Activated T-cell treated with anti-CD3 and anti-CD28 coated beads, Interleukin-2, amount 50 U/mL, for 24 hours (primary cell): ENCODE measurements around the gene TNFRSF18.

Experiments
- DNase-seq: peaks from one replicate; pipeline ENCODE4 v3.0.0-alpha.2; 2020
- H3K27ac Mint-ChIP-seq: 2 replicates; pipeline ENCODE4 v1.8.0; 2020; ENCODE audit warnings: mild to moderate bottlenecking, mixed read lengths
- H3K27me3 Mint-ChIP-seq: 2 replicates; pipeline ENCODE4 v1.8.0; 2020; ENCODE audit warnings: mixed read lengths
- H3K36me3 Mint-ChIP-seq: 2 replicates; pipeline ENCODE4 v1.8.0; 2020; ENCODE audit warnings: low read depth, mixed read lengths
- H3K4me1 Mint-ChIP-seq: 2 replicates; pipeline ENCODE4 v1.8.0; 2020; ENCODE audit warnings: low read depth, mixed read lengths
- H3K4me3 Mint-ChIP-seq: 2 replicates; pipeline ENCODE4 v1.8.0; 2020; ENCODE audit warnings: mild to moderate bottlenecking, moderate library complexity, mixed read lengths
- H3K9me3 Mint-ChIP-seq: 2 replicates; pipeline ENCODE4 v1.8.0; 2020; ENCODE audit warnings: mixed read lengths

TNFRSF18 gene

GRCh38 chr1:1236176-1236763 is 29.9 kb upstream of the TNFRSF18 start:
- Mint-ChIP-seq H3K9me3 (no peaks in the 10 kb centered on the region), H3K27me3 (no peaks in the 10 kb centered on the region), H3K4me1 (peaks cover 16% of the 10 kb centered on the region), H3K4me3 (no peak overlapping the region), H3K27ac (no peak overlapping the region), H3K36me3 (peaks cover 22% of the 10 kb centered on the region)
- DNase-seq: no peak

- H3K27me3 Mint-ChIP-seq: no peaks in the 10 kb centered on the region
- no peak for DNase-seq
- no peaks in the 10 kb centered on the region for H3K9me3 Mint-ChIP-seq
- H3K4me3 Mint-ChIP-seq: no peak overlapping the region
- peaks cover 25% of the 10 kb centered on the region for H3K4me1 Mint-ChIP-seq
- peak overlapping the region; percentile 47 for H3K27ac Mint-ChIP-seq
- peaks cover 32% of the 10 kb centered on the region for H3K36me3 Mint-ChIP-seq
These were observed 28.8 kb upstream of the TNFRSF18 start for GRCh38 chr1:1235016-1235744.

GRCh38 chr1:1234180-1234808 is 27.9 kb upstream of the TNFRSF18 start:
- no peaks in the 10 kb centered on the region for H3K9me3 Mint-ChIP-seq
- DNase-seq: no peak
- H3K36me3 Mint-ChIP-seq: peaks cover 41% of the 10 kb centered on the region
- H3K27ac Mint-ChIP-seq: peak overlapping the region; percentile 91
- peak overlapping the region; percentile 73 for H3K4me3 Mint-ChIP-seq
- H3K4me1 Mint-ChIP-seq: peaks cover 33% of the 10 kb centered on the region
- H3K27me3 Mint-ChIP-seq: no peaks in the 10 kb centered on the region

GRCh38 chr1:1233567-1233892 is 27.1 kb upstream of the TNFRSF18 start:
- no peaks in the 10 kb centered on the region for H3K9me3 Mint-ChIP-seq
- H3K27ac Mint-ChIP-seq: peak overlapping the region; percentile 91
- peak overlapping the region; percentile 73 for H3K4me3 Mint-ChIP-seq
- DNase-seq: no peak
- peaks cover 37% of the 10 kb centered on the region for H3K4me1 Mint-ChIP-seq
- H3K36me3 Mint-ChIP-seq: peaks cover 48% of the 10 kb centered on the region
- H3K27me3 Mint-ChIP-seq: no peaks in the 10 kb centered on the region

GRCh38 chr1:1232796-1233566 is 26.6 kb upstream of the TNFRSF18 start:
- DNase-seq: no peak
- peak overlapping the region; percentile 74 for H3K4me3 Mint-ChIP-seq
- peak overlapping the region; percentile 91 for H3K27ac Mint-ChIP-seq
- peaks cover 53% of the 10 kb centered on the region for H3K36me3 Mint-ChIP-seq
- H3K27me3 Mint-ChIP-seq: no peaks in the 10 kb centered on the region
- peaks cover 39% of the 10 kb centered on the region for H3K4me1 Mint-ChIP-seq
- no peaks in the 10 kb centered on the region for H3K9me3 Mint-ChIP-seq

GRCh38 chr1:1232208-1232795 is 25.9 kb upstream of the TNFRSF18 start, which contains the start of gene B3GALT6:
Gene B3GALT6 (plus strand): TSS chr1:1232237. CDS start chr1:1232279, 42 bp downstream.
- no peaks in the 10 kb centered on the region for H3K27me3 Mint-ChIP-seq
- H3K27ac Mint-ChIP-seq: peak within 1 kb of the TSS; percentile 94
- peaks cover 39% of the 10 kb centered on the region for H3K4me1 Mint-ChIP-seq
- H3K36me3 Mint-ChIP-seq: peaks cover 58% of the 10 kb centered on the region
- peak within 1 kb of the TSS; percentile 94 for H3K4me3 Mint-ChIP-seq
- no peaks in the 10 kb centered on the region for H3K9me3 Mint-ChIP-seq
- no peak for DNase-seq

GRCh38 chr1:1231400-1232207 is 25.2 kb upstream of the TNFRSF18 start, which contains the start of gene SDF4:
Gene SDF4 (minus strand): TSS chr1:1232001. CDS start chr1:1228772, 3,229 bp downstream.
- peak; percentile 95 for DNase-seq
- Mint-ChIP-seq H3K36me3 (peaks cover 62% of the 10 kb centered on the region), H3K27ac (peak within 1 kb of the TSS; percentile 94), H3K4me1 (peaks cover 39% of the 10 kb centered on the region), H3K27me3 (no peaks in the 10 kb centered on the region), H3K4me3 (peak within 1 kb of the TSS; percentile 94), H3K9me3 (no peaks in the 10 kb centered on the region)

- Mint-ChIP-seq H3K9me3 (no peaks in the 10 kb centered on the region), H3K4me1 (peaks cover 40% of the 10 kb centered on the region), H3K4me3 (peak overlapping the region; percentile 94), H3K36me3 (peaks cover 70% of the 10 kb centered on the region), H3K27me3 (no peaks in the 10 kb centered on the region), H3K27ac (peak overlapping the region; percentile 94)
- DNase-seq: no peak
These were observed 24.4 kb upstream of the TNFRSF18 start for GRCh38 chr1:1230656-1231399.

GRCh38 chr1:1229770-1230169 is 23.4 kb upstream of the TNFRSF18 start:
- H3K4me3 Mint-ChIP-seq: peak overlapping the region; percentile 94
- no peak for DNase-seq
- H3K4me1 Mint-ChIP-seq: peaks cover 45% of the 10 kb centered on the region
- peaks cover 74% of the 10 kb centered on the region for H3K36me3 Mint-ChIP-seq
- peak overlapping the region; percentile 94 for H3K27ac Mint-ChIP-seq
- H3K9me3 Mint-ChIP-seq: no peaks in the 10 kb centered on the region
- no peaks in the 10 kb centered on the region for H3K27me3 Mint-ChIP-seq

- no peak overlapping the region for H3K4me3 Mint-ChIP-seq
- no peaks in the 10 kb centered on the region for H3K9me3 Mint-ChIP-seq
- H3K27ac Mint-ChIP-seq: peak overlapping the region; percentile 40
- no peak for DNase-seq
- H3K4me1 Mint-ChIP-seq: peaks cover 36% of the 10 kb centered on the region
- H3K36me3 Mint-ChIP-seq: peaks cover 73% of the 10 kb centered on the region
- no peaks in the 10 kb centered on the region for H3K27me3 Mint-ChIP-seq
These were observed 22.4 kb upstream of the TNFRSF18 start for GRCh38 chr1:1228596-1229321.

- Mint-ChIP-seq H3K9me3 (no peaks in the 10 kb centered on the region), H3K27ac (peak overlapping the region; percentile 40), H3K4me3 (no peak overlapping the region), H3K4me1 (peaks cover 32% of the 10 kb centered on the region), H3K27me3 (no peaks in the 10 kb centered on the region), H3K36me3 (peaks cover 74% of the 10 kb centered on the region)
- no peak for DNase-seq
These were observed 21.8 kb upstream of the TNFRSF18 start for GRCh38 chr1:1228187-1228586.

- DNase-seq: no peak
- H3K36me3 Mint-ChIP-seq: peaks cover 82% of the 10 kb centered on the region
These were observed 21.0 kb upstream of the TNFRSF18 start for GRCh38 chr1:1227386-1227785.

More at GRCh38 chr1:1227386-1227785, 21.0 kb upstream of the TNFRSF18 start:
- H3K27ac Mint-ChIP-seq: no peak overlapping the region
- H3K4me3 Mint-ChIP-seq: no peak overlapping the region
- H3K4me1 Mint-ChIP-seq: peaks cover 35% of the 10 kb centered on the region
- no peaks in the 10 kb centered on the region for H3K27me3 Mint-ChIP-seq
- H3K9me3 Mint-ChIP-seq: no peaks in the 10 kb centered on the region
